HUDEP-2 (cell line): ENCODE results near the gene POLR2J.
"Not testable (repeated sequence)": the region's sequence is repeated elsewhere in the genome, so short reads cannot be mapped to it uniquely, and the experiment has no call there.

Experiments
- DNase-seq, 76 experiments: peaks; one replicate each; lab custom pipeline; 2025; ENCODE audit not compliant: unreplicated experiment in 76 of 76; lab: John Stamatoyannopoulos, UW

The POLR2J gene

DNA sequence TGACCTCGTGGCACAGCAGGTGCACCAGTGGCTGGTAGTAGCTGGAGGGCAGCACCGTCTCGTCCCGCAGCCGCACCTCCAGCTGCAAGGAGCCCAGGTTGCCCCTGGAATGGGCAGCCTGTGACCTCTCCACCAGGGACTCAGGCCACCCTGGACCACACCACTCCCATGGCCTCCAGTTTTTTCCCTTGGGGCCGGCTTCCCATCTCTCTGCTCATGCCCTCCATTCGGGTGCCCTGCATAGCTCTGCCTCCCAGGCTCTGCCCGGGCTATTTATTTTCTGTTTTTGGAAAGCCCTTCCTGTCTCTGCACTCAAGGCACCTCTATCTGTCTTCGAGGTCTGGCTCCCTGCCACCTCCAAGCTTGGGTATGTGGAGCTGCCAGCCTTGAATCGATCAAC lies 18.1 kb upstream of the POLR2J start:
- not testable (repeated sequence) for DNase-seq

DNA sequence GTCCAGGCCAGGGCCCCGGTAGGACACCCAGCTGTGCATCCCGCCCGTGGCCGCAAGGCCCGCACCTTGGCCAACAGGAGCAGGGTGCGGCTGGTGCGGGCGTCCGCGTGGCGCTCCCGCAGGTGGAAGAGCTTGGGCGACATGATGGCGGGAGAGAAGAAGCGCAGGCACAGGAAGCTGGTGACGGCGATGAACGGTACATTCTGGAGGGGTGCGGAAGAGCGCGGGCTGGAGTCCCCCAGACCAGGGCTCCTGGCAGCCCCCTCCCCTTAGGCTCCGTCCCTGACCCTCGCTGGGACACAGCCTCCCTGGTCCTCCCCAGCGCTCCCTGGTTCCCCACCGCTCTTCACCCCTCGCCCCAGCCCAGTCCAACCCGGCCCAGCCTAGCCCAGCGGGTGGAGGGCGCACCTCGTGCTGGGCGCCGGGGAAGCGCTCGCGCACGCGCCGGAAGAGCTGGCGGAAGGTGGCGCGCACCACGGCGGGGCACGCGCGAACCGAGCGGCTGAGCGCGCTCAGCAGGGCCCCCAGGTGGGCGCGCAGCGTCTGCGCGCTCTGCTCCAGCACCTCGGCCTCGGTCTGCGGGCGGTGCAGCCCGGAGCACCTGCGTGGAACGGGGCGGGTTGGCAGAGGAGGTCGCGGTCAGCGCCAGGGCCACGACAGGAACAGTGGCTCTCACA lies 15.9 kb upstream of the POLR2J start:
- DNase-seq: not testable (repeated sequence)

DNA sequence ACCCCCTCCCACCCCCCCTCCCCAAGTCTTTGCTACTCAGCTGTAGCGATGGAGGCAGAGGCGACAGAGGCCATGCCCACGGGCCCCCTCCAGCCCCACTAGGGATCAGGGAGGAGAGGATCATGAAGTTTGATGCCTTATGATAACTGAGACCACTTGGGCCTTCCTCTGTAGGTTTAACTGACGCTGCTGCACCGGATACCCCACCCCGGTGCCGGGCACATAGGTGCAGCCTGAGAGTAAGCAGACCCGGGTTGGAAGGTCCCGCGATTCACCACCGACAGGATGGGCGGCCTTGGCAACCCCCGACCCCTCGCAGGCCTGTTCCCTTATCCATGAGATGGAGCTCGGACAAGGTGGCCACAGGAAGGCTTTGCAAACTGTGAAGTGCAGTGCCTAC lies 15.3 kb upstream of the POLR2J start:
- DNase-seq: not testable (repeated sequence)

DNA sequence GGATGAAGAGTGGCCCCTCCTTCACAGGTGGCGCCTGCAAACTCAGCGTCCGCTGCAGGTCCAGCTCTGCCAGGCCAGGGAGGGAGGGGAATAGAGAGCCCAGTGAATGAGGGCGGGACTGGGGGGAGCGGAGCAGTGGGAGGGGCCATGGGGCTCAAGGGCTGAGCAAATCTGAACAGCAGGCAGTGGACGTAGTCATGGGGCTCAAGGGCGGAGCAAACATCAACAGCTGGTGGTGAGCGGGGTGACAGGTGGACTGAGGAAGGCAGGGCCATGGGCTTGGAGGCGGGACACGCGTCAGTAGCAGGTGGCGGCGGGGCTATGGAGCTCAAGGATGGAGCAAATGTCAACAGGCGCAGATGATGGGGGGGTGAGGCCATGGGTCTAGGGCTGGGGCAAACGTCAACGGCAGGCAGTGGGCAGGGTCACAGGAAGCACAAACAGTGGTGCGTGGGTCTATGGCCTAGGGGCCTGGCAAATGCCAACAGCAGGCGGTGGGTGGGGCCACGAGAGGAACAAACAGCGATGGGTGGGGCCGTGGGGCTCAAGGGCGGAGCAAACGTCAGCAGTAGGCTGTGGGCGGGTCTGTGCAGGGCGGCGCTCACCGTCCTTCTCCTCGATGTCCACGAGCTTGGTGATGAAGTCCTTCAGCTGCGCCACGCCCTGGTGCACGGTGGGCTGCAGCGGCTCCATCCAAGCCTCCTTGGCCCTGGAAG lies 14.7 kb upstream of the POLR2J start:
- not testable (repeated sequence) for DNase-seq

DNA sequence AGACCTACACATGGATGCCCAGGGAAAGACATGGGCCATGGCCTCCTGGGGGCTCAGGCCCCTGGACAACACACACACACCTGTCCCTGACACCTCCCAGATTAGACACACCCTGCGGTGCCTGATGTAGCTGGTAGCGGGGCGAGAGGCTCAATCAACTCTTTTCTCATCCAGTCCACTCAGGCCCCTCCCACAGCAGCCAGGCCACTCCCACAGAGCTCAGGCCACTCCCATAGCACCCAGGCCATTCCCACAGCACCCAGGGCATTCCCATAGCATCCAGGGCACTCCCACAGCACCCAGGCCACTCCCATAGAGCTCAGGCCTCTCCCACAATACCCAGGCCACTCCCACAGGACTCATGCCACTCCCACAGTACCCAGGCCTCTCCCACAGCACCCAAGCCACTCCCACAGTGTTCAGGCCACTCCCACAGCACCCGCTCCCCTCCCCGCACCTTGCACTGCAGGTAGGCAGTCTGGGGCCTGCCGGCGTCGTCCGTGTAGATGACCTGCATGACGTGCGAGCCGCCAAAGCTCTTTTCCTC lies 11.9 kb upstream of the POLR2J start:
- DNase-seq: not testable (repeated sequence)

DNA sequence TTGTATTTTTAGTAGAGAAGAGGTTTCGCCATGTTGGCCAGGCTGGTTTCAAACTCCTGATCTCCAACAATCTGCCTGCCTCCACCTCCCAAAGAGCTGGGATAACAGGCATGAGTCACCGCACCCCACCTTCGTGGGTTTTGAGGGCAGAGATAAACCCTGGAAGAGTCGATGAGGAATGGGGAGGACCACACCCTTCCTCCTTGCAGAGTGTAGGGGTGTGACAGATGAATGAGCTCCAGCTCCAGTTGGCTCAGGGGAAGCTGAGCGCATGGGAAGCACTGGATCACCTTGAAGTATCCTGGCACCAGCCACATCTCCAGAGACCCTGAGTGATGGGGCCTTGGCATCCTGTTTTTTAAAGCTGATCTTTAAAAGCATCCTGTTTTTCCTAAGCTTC lies 5.6 kb upstream of the POLR2J start:
- DNase-seq: not testable (repeated sequence)

DNA sequence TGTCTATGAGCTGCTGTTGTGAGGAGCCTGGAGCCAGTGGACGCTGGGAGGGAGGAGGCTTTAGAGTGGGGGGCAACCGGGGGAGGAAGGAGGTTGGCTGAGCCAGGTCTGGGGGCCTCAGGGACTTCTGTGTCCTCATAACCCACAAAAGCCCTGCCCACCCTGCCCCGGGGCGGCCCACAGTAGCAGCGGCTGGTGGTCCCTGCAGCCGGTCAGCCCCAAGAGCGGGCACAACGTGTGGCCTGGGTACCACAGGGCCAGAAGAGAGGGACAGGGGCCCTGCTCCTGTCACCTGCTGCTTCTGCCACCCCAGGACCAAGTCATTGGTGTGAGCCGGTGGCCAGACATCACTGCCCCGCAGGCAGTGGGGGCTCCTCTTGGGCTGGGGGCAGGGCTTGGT lies 3.2 kb upstream of the POLR2J start:
- not testable (repeated sequence) for DNase-seq

DNA sequence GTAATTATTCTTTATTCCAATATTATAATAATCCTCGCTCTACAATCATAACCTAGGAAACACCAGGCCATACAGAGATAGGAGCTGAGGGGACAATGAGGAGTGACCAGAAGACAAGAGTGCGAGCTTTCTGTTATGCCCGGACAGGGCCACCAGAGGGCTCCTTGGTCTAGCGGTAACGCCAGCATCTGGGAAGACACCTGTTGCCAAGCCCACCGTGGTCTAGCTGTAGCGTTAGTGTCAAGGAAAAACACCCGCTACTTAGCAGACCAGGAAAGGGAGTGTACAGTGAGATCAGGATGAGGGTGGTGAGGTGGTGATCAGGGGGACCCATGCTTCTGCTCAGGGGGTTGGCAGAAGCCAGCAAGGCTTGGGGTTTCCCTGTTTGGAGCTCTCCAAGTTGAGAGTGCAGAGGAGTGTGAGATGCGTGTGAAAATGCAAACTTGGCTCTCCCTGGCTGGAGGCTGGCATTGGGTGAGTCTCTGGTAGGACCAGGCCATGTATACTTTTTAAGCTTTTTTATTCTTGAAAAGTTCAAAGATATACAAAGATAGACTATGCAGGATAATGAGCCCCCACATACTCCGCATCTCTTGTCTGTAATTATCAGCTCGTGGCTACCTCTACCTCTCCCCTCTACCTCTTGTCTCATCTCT lies 1.4 kb upstream of the POLR2J start:
- not testable (repeated sequence) for DNase-seq

DNA sequence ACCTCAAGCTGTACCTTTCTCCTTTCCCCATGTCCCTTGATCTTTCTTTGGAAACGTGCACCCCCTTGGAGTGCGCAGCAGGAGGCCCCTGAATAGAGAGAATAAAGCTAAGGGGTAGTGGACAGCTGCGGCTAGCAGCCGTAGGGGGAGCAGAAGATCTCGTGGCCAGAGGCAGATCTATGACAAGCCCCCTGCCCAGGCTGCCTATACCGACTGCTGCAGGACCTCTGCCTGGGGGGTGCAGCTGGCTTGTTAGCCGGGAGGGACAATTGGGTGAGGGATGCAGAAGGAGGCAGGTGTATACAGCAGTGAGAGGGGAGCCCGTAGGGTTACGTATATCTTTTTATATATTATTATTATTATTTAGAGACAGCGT lies 475 bp upstream of the POLR2J start:
- not testable (repeated sequence) for DNase-seq

DNA sequence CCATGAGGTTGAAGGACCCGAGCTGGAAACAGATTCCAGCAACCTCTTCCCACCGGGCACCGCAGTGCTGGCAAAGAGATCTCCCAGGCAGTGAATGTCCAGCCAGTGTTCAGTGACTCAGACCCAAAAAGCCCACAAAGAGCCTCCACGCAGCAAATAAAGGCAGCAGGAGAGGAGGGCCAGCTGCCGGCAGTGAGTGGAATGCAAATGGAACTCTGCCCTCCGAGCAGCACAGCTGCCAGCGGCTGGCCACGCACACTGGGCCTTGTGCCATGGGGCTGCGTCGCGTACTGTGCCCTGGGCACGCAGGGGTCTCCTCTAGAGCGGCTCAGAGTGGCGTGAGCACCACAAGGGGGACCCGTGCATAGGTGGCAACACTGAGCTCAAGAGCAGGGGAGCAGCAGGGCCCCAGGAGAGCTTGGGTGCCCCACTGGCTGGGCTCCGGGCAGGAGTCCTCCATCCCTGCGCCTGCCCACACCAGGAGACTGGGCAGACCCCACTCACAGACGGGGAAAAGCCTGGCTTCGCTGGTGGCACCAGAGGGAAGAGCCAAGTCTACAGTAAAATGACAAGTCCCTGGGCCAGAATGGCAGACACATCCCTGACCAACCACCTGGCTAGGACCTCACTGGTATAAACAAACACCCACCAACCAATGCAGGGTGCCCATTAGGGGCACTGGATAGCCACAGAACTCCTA lies 3.8 kb downstream of the POLR2J start:
- DNase-seq: not testable (repeated sequence)

DNA sequence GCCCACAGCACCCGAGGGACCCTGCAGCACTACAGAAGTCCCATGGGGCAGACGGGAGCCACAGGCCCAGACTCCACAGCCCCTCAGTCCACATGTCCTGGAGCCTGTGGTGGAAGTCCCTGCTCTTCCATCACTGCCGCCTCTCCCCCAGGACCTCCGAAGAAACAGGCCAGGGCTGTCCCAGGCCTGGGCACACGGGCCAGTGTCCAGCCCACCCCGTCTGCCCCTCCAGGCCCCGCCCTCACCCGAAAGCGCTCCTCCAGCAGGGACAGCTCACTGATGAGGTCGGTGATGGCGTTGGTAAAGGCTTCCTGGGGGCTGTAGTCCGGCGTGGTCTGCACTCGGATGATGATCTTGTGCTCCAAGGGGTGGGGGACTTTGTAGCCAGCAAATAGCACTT lies 4.6 kb downstream of the POLR2J start:
- DNase-seq: not testable (repeated sequence)

DNA sequence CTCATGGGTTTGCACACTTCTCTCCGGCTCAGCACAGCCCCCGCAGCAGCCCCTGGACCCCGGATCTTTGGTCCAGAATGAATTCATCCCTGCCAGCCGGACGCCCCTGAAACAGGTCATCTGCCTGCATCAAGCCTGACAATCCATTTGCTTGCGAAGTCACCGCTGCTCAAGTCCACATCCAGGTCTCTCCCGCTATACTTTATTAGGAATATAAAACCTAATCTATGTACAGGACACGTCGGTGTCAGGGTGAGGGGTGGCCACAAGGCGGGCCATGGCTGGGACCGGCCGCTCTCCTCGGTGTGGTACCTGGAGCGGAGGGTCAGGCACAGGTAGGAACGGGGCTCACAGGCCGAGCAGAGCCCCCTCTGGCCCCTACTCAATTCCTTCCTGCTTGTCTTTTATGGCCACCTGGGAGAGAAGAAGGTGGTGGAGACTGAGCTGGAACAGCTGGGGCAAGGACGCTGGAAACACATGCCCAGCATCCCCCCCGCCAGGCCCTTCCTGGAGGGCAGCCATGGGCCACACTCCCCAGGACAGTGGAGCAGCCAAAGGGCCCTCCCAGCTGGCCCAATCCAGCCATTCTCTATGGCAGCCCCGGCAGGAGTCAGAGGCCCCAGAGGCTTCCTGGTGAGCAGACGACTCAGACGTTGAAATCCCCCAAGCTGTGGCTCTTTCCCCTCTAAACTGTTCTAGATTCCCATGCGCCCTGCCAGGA lies 5.3 kb downstream of the POLR2J start:
- DNase-seq: no peak

DNA sequence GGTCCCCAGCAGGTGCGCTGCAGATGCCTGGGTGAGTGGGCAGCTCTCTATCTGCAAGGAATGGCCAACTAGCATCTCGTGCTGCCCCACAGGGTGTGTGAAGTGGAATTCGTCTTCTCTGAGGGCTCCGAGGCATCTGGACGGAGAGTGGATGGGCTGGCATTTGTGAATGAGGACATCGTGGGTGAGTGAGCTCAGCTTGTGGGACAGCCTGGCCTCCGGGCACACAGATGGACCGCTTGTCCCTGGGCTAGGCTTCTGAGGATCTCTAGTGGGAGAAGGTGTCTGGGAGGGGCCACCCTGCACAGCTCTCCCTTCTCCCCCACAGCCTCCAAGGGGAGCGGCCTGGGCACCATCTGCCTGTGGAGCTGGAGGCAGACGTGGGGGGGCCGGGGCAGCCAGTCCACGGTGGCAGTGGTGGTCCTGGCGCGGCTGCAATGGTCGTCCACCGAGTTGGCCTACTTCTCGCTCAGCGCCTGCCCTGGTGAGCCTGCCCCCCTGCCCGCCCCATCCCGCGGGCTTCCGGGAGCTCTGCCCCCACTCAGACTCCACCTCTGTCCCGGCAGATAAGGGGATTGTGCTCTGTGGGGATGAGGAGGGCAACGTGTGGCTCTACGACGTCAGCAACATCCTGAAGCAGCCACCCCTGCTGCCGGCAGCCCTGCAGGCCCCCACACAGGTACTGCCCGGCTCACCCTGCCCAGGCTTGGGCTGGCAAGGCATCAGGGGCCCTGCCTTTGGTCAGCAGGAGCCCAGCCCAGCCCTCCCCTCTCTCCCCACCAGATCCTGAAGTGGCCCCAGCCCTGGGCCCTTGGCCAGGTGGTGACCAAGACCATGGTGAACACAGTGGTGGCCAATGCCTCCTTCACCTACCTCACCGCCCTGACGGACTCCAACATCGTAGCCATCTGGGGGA lies 6.3 kb downstream of the POLR2J start:
- peak in 25 of 76 experiments; percentile 2 to 70 (median 30) for DNase-seq

DNA sequence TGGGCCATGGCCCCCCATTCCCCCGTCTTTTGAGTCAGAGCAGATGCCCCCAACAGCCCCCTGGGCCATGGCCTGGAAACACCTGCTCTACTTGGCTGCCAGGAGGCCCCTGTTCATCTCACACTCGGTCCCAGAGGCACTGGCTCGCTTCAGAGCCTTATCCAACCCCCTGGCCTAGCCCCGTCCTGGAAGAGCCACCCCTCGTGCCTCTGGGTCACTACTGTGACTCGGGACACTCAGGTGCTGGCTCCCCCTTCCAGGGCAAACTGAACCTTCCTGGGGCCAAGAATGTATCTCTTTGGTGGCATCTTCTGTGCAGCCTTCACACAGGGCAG lies 7.0 kb downstream of the POLR2J start:
- DNase-seq: no peak

DNA sequence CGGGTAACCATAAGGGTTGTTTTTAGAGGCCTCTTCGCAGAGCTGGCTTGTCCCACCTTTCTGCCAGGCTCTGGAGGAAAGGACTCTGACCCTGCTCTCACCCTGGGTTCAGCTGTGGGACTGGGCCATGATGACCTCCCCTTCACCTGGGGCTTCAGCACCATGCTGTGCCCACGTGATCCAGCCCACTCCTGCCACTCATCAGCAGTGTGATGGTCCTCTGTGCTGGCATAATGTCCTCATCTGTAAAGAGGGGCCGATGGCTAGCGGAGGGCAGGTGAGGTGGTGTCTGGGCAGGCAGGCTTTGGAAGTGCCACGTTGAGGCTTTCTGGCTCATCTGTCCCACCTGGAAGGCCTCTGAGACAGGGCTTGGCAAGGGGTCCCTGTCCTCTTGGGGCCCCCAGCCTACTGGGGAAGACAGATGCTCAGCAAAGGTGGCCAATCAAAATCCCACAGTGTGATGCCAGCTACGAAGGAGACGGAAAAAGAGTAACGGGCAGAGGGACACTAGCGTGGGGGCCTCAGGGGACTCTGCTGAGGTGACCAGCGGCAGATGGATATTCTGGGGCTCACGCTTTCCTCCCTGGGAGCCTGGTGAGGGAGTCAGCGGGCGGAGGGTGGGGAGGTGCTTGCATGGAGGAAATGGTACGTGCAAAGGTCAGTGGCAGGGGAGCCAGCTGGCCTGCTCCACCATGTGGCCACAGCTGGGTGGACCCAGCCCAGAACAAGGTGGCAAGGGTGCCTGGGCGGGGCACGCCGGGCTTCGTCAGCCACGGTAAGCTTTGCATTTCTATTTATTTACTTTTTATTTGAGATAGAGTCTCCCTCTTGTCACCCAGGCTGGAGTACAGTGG lies 8.5 kb downstream of the POLR2J start:
- DNase-seq: no peak

DNA sequence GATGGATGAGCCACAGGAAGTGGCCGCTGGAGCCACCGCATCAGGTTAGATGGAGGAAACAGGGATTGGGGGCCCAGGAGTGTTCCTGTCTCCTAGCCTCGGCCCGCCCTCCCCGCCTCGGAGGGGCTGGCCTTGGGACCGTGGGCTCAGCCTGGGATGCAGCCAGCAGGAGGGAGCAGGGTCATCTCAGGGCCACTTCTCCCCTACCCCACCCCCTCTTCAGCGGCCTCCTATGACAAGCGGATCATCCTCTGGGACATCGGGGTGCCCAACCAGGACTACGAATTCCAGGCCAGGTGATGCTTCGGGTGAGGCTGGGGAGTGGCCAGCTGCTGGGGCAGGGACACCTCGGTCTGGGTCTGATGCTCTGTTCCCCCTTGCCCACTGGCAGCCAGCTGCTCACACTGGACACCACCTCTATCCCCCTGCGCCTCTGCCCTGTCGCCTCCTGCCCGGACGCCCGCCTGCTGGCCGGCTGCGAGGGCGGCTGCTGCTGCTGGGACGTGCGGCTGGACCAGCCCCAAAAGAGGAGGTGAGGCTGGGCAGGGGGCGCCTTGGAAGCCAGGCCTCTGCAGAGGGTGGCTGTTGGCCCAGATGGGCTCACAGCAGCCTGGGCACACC lies 9.3 kb downstream of the POLR2J start:
- no peak for DNase-seq

DNA sequence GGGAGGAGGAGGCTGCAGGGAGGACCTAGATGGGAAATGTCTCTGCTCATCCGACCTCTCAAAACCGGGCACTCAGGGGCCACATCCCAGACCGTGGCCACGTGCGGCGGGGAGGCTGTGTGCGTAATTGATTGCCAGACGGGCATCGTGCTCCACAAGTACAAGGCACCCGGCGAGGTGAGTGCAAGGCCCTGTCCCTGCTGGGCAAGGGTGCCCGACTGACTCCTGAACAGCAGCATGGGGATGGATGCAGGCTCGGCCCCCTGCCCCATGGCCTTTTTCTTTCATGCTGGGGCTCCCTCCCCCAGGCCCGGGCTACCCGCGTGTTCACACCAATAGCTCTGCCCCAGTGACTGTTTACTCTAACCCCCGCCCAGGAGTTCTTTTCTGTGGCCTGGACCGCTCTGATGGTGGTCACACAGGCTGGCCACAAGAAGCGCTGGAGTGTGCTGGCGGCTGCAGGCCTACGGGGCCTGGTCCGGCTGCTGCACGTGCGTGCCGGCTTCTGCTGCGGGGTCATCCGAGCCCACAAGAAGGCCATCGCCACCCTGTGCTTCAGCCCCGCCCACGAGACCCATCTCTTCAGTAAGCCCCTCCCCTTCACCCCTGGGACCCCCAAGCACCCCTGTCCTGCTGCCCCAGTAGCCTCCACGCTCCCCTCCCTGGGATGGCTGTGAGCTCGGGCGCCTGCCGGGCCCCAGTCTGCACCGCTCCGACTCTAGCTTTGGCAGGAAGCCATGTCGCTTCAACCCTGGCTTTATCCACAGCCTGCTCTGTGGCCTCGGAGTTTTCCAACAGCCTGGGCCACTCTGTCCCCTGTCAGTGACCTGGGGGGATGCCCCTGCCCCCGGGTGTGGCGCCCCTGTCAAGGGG lies 10.0 kb downstream of the POLR2J start:
- no peak for DNase-seq
